Endothelial cell of umbilical vein (primary cell): ENCODE measurements around the gene RASAL3. TPM values are rescaled to one million over a fixed set of nuclear protein-coding genes. Genes with fewer than 3 reads are reported as not detected.

ENCODE experiments used
- BruUV-seq: library from RNA; stranded (reverse); fragments of 400-500 nt; replicated peaks from 2 replicates; lab custom pipeline; 2021; lab: Mats Ljungman, UMichigan
- CTCF ChIA-PET: fragments of 300-600, 350-600 bp; sonication (Branson Sonifier 250); formaldehyde crosslinking; loops from one replicate; lab custom pipeline; 2021; ENCODE audit warnings: antibody characterized with exemption, inconsistent platforms; lab: Charles Lee
- POLR2A ChIA-PET: fragments of 300-600, 350-600 bp; sonication (Branson Sonifier 250); formaldehyde crosslinking; loops from one replicate; lab custom pipeline; 2021; ENCODE audit warnings: antibody characterized with exemption, inconsistent platforms; lab: Charles Lee
- DNase-seq: peaks from one replicate; pipeline ENCODE4 v3.0.0-alpha.2; 2011; ENCODE audit warnings: low read depth, low spot score
- FAIRE-seq: peaks from 2 replicates; lab custom pipeline; 2011; peaks lifted over from hg19 to GRCh38; lab: Jason Lieb, UNC
- H2AFZ ChIP-seq: 2 replicates; pipeline ENCODE4 v1.6.0; 2012; ENCODE audit warnings: low read depth, low read length, control low read depth, inconsistent platforms
- H3K27ac ChIP-seq: 2 replicates; pipeline ENCODE4 v1.5.1; 2011; ENCODE audit warnings: low read depth, mild to moderate bottlenecking, control low read depth, low read length, moderate library complexity; ENCODE audit not compliant: insufficient read depth
- H3K27me3 ChIP-seq, 2 experiments: 2 replicates each; pipeline versions ENCODE4 v1.6.0 to v1.6.1; 2011; ENCODE audit warnings: low read length in 2 of 2, mixed read lengths in 1 of 2; ENCODE audit not compliant: control insufficient read depth in 2 of 2, insufficient read depth in 2 of 2
- H3K36me3 ChIP-seq, 2 experiments: 2 replicates in 1 of 2; 3 replicates in 1 of 2; pipeline ENCODE4 v1.5.1; 2011; ENCODE audit warnings: low read length in 2 of 2, mild to moderate bottlenecking in 1 of 2, moderate library complexity in 1 of 2; ENCODE audit not compliant: control insufficient read depth in 2 of 2, insufficient read depth in 2 of 2; ENCODE audit errors: extremely low read depth in 1 of 2
- H3K4me1 ChIP-seq: 3 replicates; pipeline ENCODE4 v1.5.1; 2011; ENCODE audit warnings: mild to moderate bottlenecking, low read length; ENCODE audit not compliant: control insufficient read depth, insufficient read depth; ENCODE audit errors: extremely low read depth
- H3K4me2 ChIP-seq: 2 replicates; pipeline ENCODE4 v1.6.1; 2011; ENCODE audit warnings: low read length, control low read depth, mixed read lengths; ENCODE audit not compliant: insufficient read depth
- H3K4me3 ChIP-seq, 3 experiments: fragments of 200-600 bp in 1 of 3; sonication (generic), shearing (Covaris generic) in 1 of 3; replicated peaks in 1 of 3; 2 replicates each; pipeline ENCODE4 v1.5.1; 2011 to 2016; ENCODE audit warnings: control low read depth in 3 of 3, low read length in 3 of 3, mild to moderate bottlenecking in 2 of 3, inconsistent platforms in 1 of 3, low read depth in 1 of 3, moderate library complexity in 1 of 3; ENCODE audit not compliant: insufficient read depth in 1 of 3
- H3K79me2 ChIP-seq: 2 replicates; pipeline ENCODE4 v1.6.0; 2012; ENCODE audit warnings: low read length, inconsistent platforms; ENCODE audit not compliant: control insufficient read depth, insufficient read depth
- H3K9ac ChIP-seq: replicated peaks from 2 replicates; pipeline ENCODE3; 2011; ENCODE audit warnings: low read length, control low read depth; ENCODE audit not compliant: insufficient read depth; ENCODE audit errors: extremely low read depth
- H3K9me1 ChIP-seq: replicated peaks from 3 replicates; pipeline ENCODE4 v1.6.0; 2011; ENCODE audit warnings: mild to moderate bottlenecking, low read length; ENCODE audit not compliant: control insufficient read depth, insufficient read depth; ENCODE audit errors: extremely low read depth
- H3K9me3 ChIP-seq: replicated peaks from 2 replicates; pipeline ENCODE4 v1.5.1; 2012; ENCODE audit warnings: low read length, inconsistent platforms; ENCODE audit not compliant: control insufficient read depth, insufficient read depth
- H4K20me1 ChIP-seq: replicated peaks from 2 replicates; pipeline ENCODE3; 2011; ENCODE audit warnings: mild to moderate bottlenecking, low read length; ENCODE audit not compliant: control insufficient read depth, insufficient read depth; ENCODE audit errors: extremely low read depth
- EZH2 ChIP-seq: IDR thresholded peaks from 2 replicates; pipeline ENCODE4 v1.6.1; 2012; ENCODE audit warnings: borderline replicate concordance, low read depth, mild to moderate bottlenecking, moderate library complexity, low read length, inconsistent platforms; ENCODE audit not compliant: severe bottlenecking
- FOS ChIP-seq: IDR thresholded peaks from 2 replicates; pipeline ENCODE4 v1.6.1; 2011; ENCODE audit warnings: mild to moderate bottlenecking, low read length, moderate library complexity, borderline replicate concordance; ENCODE audit not compliant: insufficient read depth
- GATA2 ChIP-seq: IDR thresholded peaks from 2 replicates; pipeline ENCODE4 v1.7.0; 2011; ENCODE audit warnings: low read depth, mild to moderate bottlenecking, moderate library complexity, mixed read lengths, low read length; ENCODE audit not compliant: insufficient read length, insufficient read depth
- JUN ChIP-seq: IDR thresholded peaks from 2 replicates; pipeline ENCODE4 v1.6.1; 2011; ENCODE audit warnings: borderline replicate concordance, low read depth; ENCODE audit not compliant: insufficient read length, insufficient read depth
- MYC ChIP-seq: IDR thresholded peaks from one replicate; pipeline ENCODE4 v1.6.1; 2011; ENCODE audit warnings: mild to moderate bottlenecking, low read depth, low read length
- POLR2A ChIP-seq: IDR thresholded peaks from 2 replicates; pipeline ENCODE4 v1.6.1; 2012; ENCODE audit warnings: low read depth, mild to moderate bottlenecking, control low read depth, low read length
- POLR2AphosphoS5 ChIP-seq: IDR thresholded peaks from 2 replicates; pipeline ENCODE4 v1.6.1; 2012; ENCODE audit warnings: low read depth, mild to moderate bottlenecking, control low read depth, low read length, moderate library complexity; ENCODE audit not compliant: insufficient read depth
- dilution Hi-C: fragments of 300-500 bp; cut with MboI; formaldehyde crosslinking; loops from one replicate; pipeline ENCODE4 v1.15.0; 2019; ENCODE audit warnings: low sequenced_read_pairs; ENCODE audit not compliant: extremely low pct_ligation_motif_present
- intact Hi-C: fragments of 100-400 bp; cut with micrococcal nuclease; formaldehyde crosslinking; loops from one replicate; pipeline ENCODE4 v1.10.0; 2022
- polyA plus RNA-seq, 4 experiments: library from polyadenylated mRNA; depleted of rRNA in 3 of 4; stranded (reverse) in 3 of 4; unstranded in 1 of 4; fragments of >200 nt; gene quantifications; 2 replicates each; pipeline versions ENCODE4 v1.2.1 to v1.2.3, GENCODE V29; 2011 to 2012; ENCODE audit warnings: missing spikeins in 1 of 4
- total RNA-seq: library from RNA; stranded (reverse); gene quantifications from 2 replicates; pipeline ENCODE4 v1.2.3, GENCODE V29; 2021
- TF ChIP-seq, protein P1 (sequence below), 2 donors: IDR thresholded peaks; 1 replicate in 1 of 2; 2 replicates in 1 of 2; pipeline ENCODE4 v1.5.1; 2011; ENCODE audit warnings: low read length in 2 of 2, mild to moderate bottlenecking in 2 of 2, moderate library complexity in 2 of 2, control low read depth in 1 of 2, inconsistent platforms in 1 of 2, low read depth in 1 of 2; ENCODE audit not compliant: insufficient read depth in 1 of 2; ENCODE audit errors: extremely low read depth in 1 of 2
- TF ChIP-seq, protein P2 (sequence below): IDR thresholded peaks from 2 replicates; pipeline ENCODE4 v1.6.1; 2011; ENCODE audit not compliant: insufficient read depth, insufficient read length

RASAL3 gene
- total and polyA plus RNA-seq, 2 donors (not counting 3 experiments of a cell fraction or from before 2014, with no cell fraction given) = 4.1 to 5.7 TPM

DNA sequence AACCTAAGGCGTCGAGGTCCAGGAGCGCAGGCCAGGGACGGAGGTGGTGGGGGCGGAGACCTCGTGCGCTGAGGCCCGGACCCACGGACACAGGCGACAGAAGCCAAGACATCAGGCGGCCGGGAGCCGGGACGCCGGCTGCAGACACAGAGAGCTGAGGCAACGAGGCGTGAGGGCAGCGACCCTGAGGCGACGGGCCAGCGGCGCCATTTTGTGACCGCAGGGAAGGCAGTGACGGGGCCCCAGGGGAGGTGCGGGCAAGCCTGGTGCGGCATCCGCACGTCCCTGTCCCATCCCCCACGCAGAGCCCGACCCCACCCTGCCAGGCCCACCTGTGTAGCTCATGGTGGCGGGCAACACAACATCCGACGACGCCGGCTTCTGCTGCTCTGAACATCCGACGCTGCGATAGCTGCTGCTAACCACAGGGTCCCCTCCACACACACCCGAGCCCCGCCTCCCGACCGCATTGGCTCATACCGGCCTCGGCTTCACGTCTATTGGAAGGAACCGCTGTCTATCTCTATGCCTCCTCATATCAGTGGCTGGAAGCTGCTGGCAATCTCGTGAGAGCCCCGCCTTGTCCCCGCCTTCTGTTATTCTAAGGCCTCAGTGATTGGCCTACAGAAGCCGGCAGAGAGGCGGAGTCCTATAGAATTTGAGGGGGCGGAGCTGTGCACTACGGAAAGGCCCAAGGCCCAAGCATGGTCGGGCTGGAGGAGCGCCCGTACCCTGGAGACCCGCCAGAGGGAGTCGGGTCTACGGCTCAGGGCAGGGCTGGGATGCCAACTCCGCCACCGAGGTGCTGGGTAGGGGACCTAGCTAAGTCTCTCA, 45.5 kb downstream of the RASAL3 start, which contains the start of gene AKAP8L:
Gene AKAP8L (minus strand): TSS at position 410 of the 834 bp plus-strand sequence. CDS start 65 bp downstream, at position 345.
- Histone ChIP-seq H3K36me3 (peaks cover 5 to 16% of the 10 kb centered on the region in 2 experiments), H2AFZ (peak within 1 kb of the TSS; percentile 60), H3K9me3 (no peaks in the 10 kb centered on the region), H3K4me2 (peak within 1 kb of the TSS; percentile 85), H3K4me1 (peaks cover 14% of the 10 kb centered on the region), H3K9ac (peak within 1 kb of the TSS; percentile 78), H3K79me2 (peaks cover 47% of the 10 kb centered on the region), H3K9me1 (no peaks in the 10 kb centered on the region), H3K27ac (peak within 1 kb of the TSS; percentile 62), H3K4me3 (peak within 1 kb of the TSS; percentile 72 to 85 (median 85)), H4K20me1 (no peaks in the 10 kb centered on the region), H3K27me3 (no peaks in the 10 kb centered on the region)
- POLR2A ChIA-PET = interaction anchor here (0.5 to 2.5 kb wide), 10 partner anchors 9 to 251 kb away, joined by 3 to 13 read pairs (median 4); partner anchors contain the start of gene AKAP8
- CTCF ChIA-PET = interaction anchor here (0.6 to 4.9 kb wide), 29 partner anchors 9 to 692 kb away, joined by 3 to 124 read pairs (median 4); partner anchors contain the start of genes AKAP8 and RAB8A
- intact Hi-C loops = loop anchor here (1.0 to 5.0 kb wide), 9 partner anchors 14 to 311 kb away; partner anchors contain the start of genes AKAP8 and SYDE1
- DNase-seq (peak; percentile 100), FAIRE-seq (peak; percentile 100)
- dilution Hi-C loops = no loop called here
- TSS peak; percentile 32 for BruUV-seq
- TF ChIP-seq GATA2 (no peak), JUN (no peak), MYC (no peak), POLR2AphosphoS5 (peak; percentile 86), FOS (no peak), POLR2A (peak; percentile 93), EZH2 (no peak)
- TF ChIP-seq, protein P1, sequence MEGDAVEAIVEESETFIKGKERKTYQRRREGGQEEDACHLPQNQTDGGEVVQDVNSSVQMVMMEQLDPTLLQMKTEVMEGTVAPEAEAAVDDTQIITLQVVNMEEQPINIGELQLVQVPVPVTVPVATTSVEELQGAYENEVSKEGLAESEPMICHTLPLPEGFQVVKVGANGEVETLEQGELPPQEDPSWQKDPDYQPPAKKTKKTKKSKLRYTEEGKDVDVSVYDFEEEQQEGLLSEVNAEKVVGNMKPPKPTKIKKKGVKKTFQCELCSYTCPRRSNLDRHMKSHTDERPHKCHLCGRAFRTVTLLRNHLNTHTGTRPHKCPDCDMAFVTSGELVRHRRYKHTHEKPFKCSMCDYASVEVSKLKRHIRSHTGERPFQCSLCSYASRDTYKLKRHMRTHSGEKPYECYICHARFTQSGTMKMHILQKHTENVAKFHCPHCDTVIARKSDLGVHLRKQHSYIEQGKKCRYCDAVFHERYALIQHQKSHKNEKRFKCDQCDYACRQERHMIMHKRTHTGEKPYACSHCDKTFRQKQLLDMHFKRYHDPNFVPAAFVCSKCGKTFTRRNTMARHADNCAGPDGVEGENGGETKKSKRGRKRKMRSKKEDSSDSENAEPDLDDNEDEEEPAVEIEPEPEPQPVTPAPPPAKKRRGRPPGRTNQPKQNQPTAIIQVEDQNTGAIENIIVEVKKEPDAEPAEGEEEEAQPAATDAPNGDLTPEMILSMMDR (IDR thresholded peaks at IDR 0.05; ENCODE audit: extremely low read depth in 1 of 2, insufficient read depth in 1 of 2, low read depth in 1 of 2, low read length in 2 of 2) = peak; percentile 76 to 90
- TF ChIP-seq, protein P2, sequence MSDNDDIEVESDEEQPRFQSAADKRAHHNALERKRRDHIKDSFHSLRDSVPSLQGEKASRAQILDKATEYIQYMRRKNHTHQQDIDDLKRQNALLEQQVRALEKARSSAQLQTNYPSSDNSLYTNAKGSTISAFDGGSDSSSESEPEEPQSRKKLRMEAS = no peak
